Activated naive CD8-positive, alpha-beta T cell treated with anti-CD3 and anti-CD28 coated beads, Interleukin-2, amount 10 ng/mL, durations not matched to agents 7 days and 5 days (primary cell): ENCODE measurements around the gene TUBGCP6. TPM values are rescaled to one million over a fixed set of nuclear protein-coding genes. Genes with fewer than 3 reads are reported as not detected.
"Not testable (repeated sequence)": the region's sequence is repeated elsewhere in the genome, so short reads cannot be mapped to it uniquely, and the experiment has no call there.

ENCODE experiments used
- ATAC-seq: fragments of 150-1000 bp; cut with Tn5 transposase; one replicate; pipeline ENCODE4 v1.10.0; 2021; ENCODE audit warnings: low read depth, moderate library complexity
- POLR2A ChIA-PET: fragments of 350-600 bp; sonication (Branson Sonifier 250); formaldehyde crosslinking; loops from one replicate; lab custom pipeline; 2021; ENCODE audit warnings: antibody characterized with exemption; lab: Charles Lee
- DNase-seq: peaks from one replicate; pipeline ENCODE4 v3.0.0; 2021
- H3K27ac Mint-ChIP-seq: one replicate; pipeline ENCODE4 v1.8.0; 2022; ENCODE audit warnings: mild to moderate bottlenecking, mixed read lengths
- H3K27me3 Mint-ChIP-seq: one replicate; pipeline ENCODE4 v1.8.0; 2022; ENCODE audit warnings: mild to moderate bottlenecking, moderate library complexity, mixed read lengths
- H3K36me3 Mint-ChIP-seq: one replicate; pipeline ENCODE4 v1.8.0; 2021; ENCODE audit warnings: mild to moderate bottlenecking, mixed read lengths
- H3K4me1 Mint-ChIP-seq: one replicate; pipeline ENCODE4 v1.8.0; 2021; ENCODE audit warnings: mixed read lengths
- H3K4me3 Mint-ChIP-seq: one replicate; pipeline ENCODE4 v1.8.0; 2022; ENCODE audit warnings: mild to moderate bottlenecking, moderate library complexity, mixed read lengths
- H3K9me3 Mint-ChIP-seq: one replicate; pipeline ENCODE4 v1.8.0; 2021; ENCODE audit warnings: mixed read lengths
- total RNA-seq, 2 experiments: library from RNA; stranded (reverse); gene quantifications; one replicate each; pipeline ENCODE4 v1.2.3, GENCODE V29; 2021

TUBGCP6 gene
- total RNA-seq, 2 experiments from 2014 or later, result 92.2 to 94.5 TPM

- DNase-seq, result peak; percentile 27
- H3K27me3 Mint-ChIP-seq, result peaks cover 20% of the 10 kb centered on the region
- no peaks in the 10 kb centered on the region for H3K9me3 Mint-ChIP-seq
- no peak for ATAC-seq
- no peaks in the 10 kb centered on the region for H3K4me1 Mint-ChIP-seq
- no peak overlapping the region for H3K4me3 Mint-ChIP-seq
- no peak overlapping the region for H3K27ac Mint-ChIP-seq
- H3K36me3 Mint-ChIP-seq, result no peaks in the 10 kb centered on the region
- POLR2A ChIA-PET, result no interaction called here
Observed at GRCh38 chr22:50174382-50175190, 70.2 kb downstream of the TUBGCP6 start.

GRCh38 chr22:50173983-50174355 lies 70.9 kb downstream of the TUBGCP6 start:
- Mint-ChIP-seq H3K4me1 (no peaks in the 10 kb centered on the region), H3K27me3 (peaks cover 24% of the 10 kb centered on the region), H3K27ac (no peak overlapping the region), H3K9me3 (no peaks in the 10 kb centered on the region), H3K36me3 (no peaks in the 10 kb centered on the region), H3K4me3 (no peak overlapping the region)
- ATAC-seq (no peak), DNase-seq (peak; percentile 29)
- POLR2A ChIA-PET, result no interaction called here

- peaks cover 29% of the 10 kb centered on the region for H3K27me3 Mint-ChIP-seq
- POLR2A ChIA-PET, result no interaction called here
- peak; percentile 32 for DNase-seq
- no peaks in the 10 kb centered on the region for H3K9me3 Mint-ChIP-seq
- no peak for ATAC-seq
- H3K4me1 Mint-ChIP-seq, result no peaks in the 10 kb centered on the region
- H3K36me3 Mint-ChIP-seq, result no peaks in the 10 kb centered on the region
- H3K27ac Mint-ChIP-seq, result no peak overlapping the region
- H3K4me3 Mint-ChIP-seq, result no peak overlapping the region
Observed at GRCh38 chr22:50173311-50173982, 71.4 kb downstream of the TUBGCP6 start.

GRCh38 chr22:50171965-50172421 lies 72.8 kb downstream of the TUBGCP6 start:
- H3K4me1 Mint-ChIP-seq, result no peaks in the 10 kb centered on the region
- H3K36me3 Mint-ChIP-seq, result no peaks in the 10 kb centered on the region
- POLR2A ChIA-PET, result interaction anchor here (0.6 to 1.5 kb wide), 3 partner anchors 15 to 230 kb away, joined by 3 to 7 read pairs (median 3); no protein-coding TSS in a partner anchor
- DNase-seq, result peak; percentile 33
- no peak overlapping the region for H3K27ac Mint-ChIP-seq
- ATAC-seq, result no peak
- no peaks in the 10 kb centered on the region for H3K9me3 Mint-ChIP-seq
- H3K27me3 Mint-ChIP-seq, result peaks cover 44% of the 10 kb centered on the region
- no peak overlapping the region for H3K4me3 Mint-ChIP-seq

- DNase-seq, result peak; percentile 38
- ATAC-seq, result no peak
- H3K9me3 Mint-ChIP-seq, result no peaks in the 10 kb centered on the region
- no peaks in the 10 kb centered on the region for H3K4me1 Mint-ChIP-seq
- H3K36me3 Mint-ChIP-seq, result no peaks in the 10 kb centered on the region
- H3K4me3 Mint-ChIP-seq, result peak overlapping the region; percentile 65
- POLR2A ChIA-PET, result interaction anchor here (0.6 to 1.5 kb wide), 3 partner anchors 16 to 230 kb away, joined by 3 to 7 read pairs (median 3); no protein-coding TSS in a partner anchor
- peaks cover 46% of the 10 kb centered on the region for H3K27me3 Mint-ChIP-seq
- H3K27ac Mint-ChIP-seq, result peak overlapping the region; percentile 25
Observed at GRCh38 chr22:50171319-50171964, 73.4 kb downstream of the TUBGCP6 start.

GRCh38 chr22:50170453-50171318 lies 74.1 kb downstream of the TUBGCP6 start, which contains the start of gene PANX2:
PANX2 (plus strand) TSS chr22:50170731; CDS start chr22:50170731, 0 bp downstream.
- H3K4me3 Mint-ChIP-seq, result peak within 1 kb of the TSS; percentile 65
- no peaks in the 10 kb centered on the region for H3K36me3 Mint-ChIP-seq
- H3K4me1 Mint-ChIP-seq, result no peaks in the 10 kb centered on the region
- POLR2A ChIA-PET, result interaction anchor here (1.3 kb wide), 1 partner anchor 16 kb away, joined by 3 read pairs; no protein-coding TSS in a partner anchor
- DNase-seq (peak; percentile 38), ATAC-seq (peak; percentile 9)
- H3K9me3 Mint-ChIP-seq, result no peaks in the 10 kb centered on the region
- peaks cover 46% of the 10 kb centered on the region for H3K27me3 Mint-ChIP-seq
- H3K27ac Mint-ChIP-seq, result peak within 1 kb of the TSS; percentile 25

- peaks cover 46% of the 10 kb centered on the region for H3K27me3 Mint-ChIP-seq
- ATAC-seq (peak; percentile 37), DNase-seq (peak; percentile 55)
- no peaks in the 10 kb centered on the region for H3K9me3 Mint-ChIP-seq
- no peak overlapping the region for H3K27ac Mint-ChIP-seq
- POLR2A ChIA-PET, result no interaction called here
- H3K36me3 Mint-ChIP-seq, result no peaks in the 10 kb centered on the region
- peak overlapping the region; percentile 51 for H3K4me3 Mint-ChIP-seq
- no peaks in the 10 kb centered on the region for H3K4me1 Mint-ChIP-seq
Observed at GRCh38 chr22:50169774-50170341, 75.0 kb downstream of the TUBGCP6 start.

GRCh38 chr22:50169181-50169759 lies 75.6 kb downstream of the TUBGCP6 start:
- no peaks in the 10 kb centered on the region for H3K4me1 Mint-ChIP-seq
- H3K27me3 Mint-ChIP-seq, result peaks cover 46% of the 10 kb centered on the region
- no peaks in the 10 kb centered on the region for H3K9me3 Mint-ChIP-seq
- DNase-seq, result peak; percentile 28
- POLR2A ChIA-PET, result no interaction called here
- peak overlapping the region; percentile 69 for H3K4me3 Mint-ChIP-seq
- H3K36me3 Mint-ChIP-seq, result no peaks in the 10 kb centered on the region
- no peak for ATAC-seq
- peak overlapping the region; percentile 73 for H3K27ac Mint-ChIP-seq

GRCh38 chr22:50168490-50169180 lies 76.2 kb downstream of the TUBGCP6 start:
- peak overlapping the region; percentile 73 for H3K27ac Mint-ChIP-seq
- DNase-seq, ATAC-seq, POLR2A ChIA-PET, H3K4me1 Mint-ChIP-seq, H3K36me3 Mint-ChIP-seq, H3K9me3 Mint-ChIP-seq: not testable (repeated sequence)
- peaks cover 46% of the 10 kb centered on the region for H3K27me3 Mint-ChIP-seq
- H3K4me3 Mint-ChIP-seq, result peak overlapping the region; percentile 69

GRCh38 chr22:50167689-50168489 lies 76.9 kb downstream of the TUBGCP6 start:
- H3K36me3 Mint-ChIP-seq, result no peaks in the 10 kb centered on the region

More at GRCh38 chr22:50167689-50168489, 76.9 kb downstream of the TUBGCP6 start:
- ATAC-seq, result no peak
- H3K4me1 Mint-ChIP-seq, result no peaks in the 10 kb centered on the region
- no peak overlapping the region for H3K27ac Mint-ChIP-seq
- peak overlapping the region; percentile 41 for H3K4me3 Mint-ChIP-seq
- no peaks in the 10 kb centered on the region for H3K9me3 Mint-ChIP-seq
- peaks cover 44% of the 10 kb centered on the region for H3K27me3 Mint-ChIP-seq
- no peak for DNase-seq
- POLR2A ChIA-PET, result no interaction called here
